ENCODE data around the gene BNC2.

Gene BNC2

GRCh38 chr9:16551692-16552091 lies 318.8 kb downstream of the BNC2 start:
- Histone ChIP-seq H3K9ac (ENCODE audit: low read length) (no peak overlapping the region), H3K4me2 (ENCODE audit: low read length) (no peak overlapping the region), H3K4me1 (ENCODE audit: insufficient read depth, low read length, severe bottlenecking) (no peaks in the 10 kb centered on the region), H2AFZ (ENCODE audit: low read length) (no peak overlapping the region), H4K20me1 (ENCODE audit: insufficient read depth, low read length) (no peaks in the 10 kb centered on the region), H3K79me2 (ENCODE audit: insufficient read depth, low read length) (no peaks in the 10 kb centered on the region), H3F3A (ENCODE audit: insufficient read depth, low read length) (no peaks in the 10 kb centered on the region), H3K4me3 (ENCODE audit: low read depth, low read length, poor library complexity, severe bottlenecking) (no peak overlapping the region), H3K9me3 (ENCODE audit: low read length) (no peaks in the 10 kb centered on the region), H3K27ac (ENCODE audit: low read depth, low read length, poor library complexity, severe bottlenecking) (no peak overlapping the region), H3K27me3 (ENCODE audit: insufficient read depth, low read length) (no peaks in the 10 kb centered on the region), H3K36me3 (ENCODE audit: insufficient read depth, low read length) (no peaks in the 10 kb centered on the region), H3K9me2 (ENCODE audit: low read depth, low read length) (no peaks in the 10 kb centered on the region)
- TF ChIP-seq CTCF (IDR thresholded peaks at IDR 0.05; ENCODE audit: low read length) (no peak), EZH2 (IDR thresholded peaks at IDR 0.05; ENCODE audit: borderline replicate concordance, low read length) (no peak)

- H4K20me1 ChIP-seq (ENCODE audit: insufficient read depth, low read length): no peaks in the 10 kb centered on the region
- no peak overlapping the region for H2AFZ ChIP-seq (ENCODE audit: low read length)
- TF ChIP-seq CTCF (IDR thresholded peaks at IDR 0.05; ENCODE audit: low read length) (no peak), EZH2 (IDR thresholded peaks at IDR 0.05; ENCODE audit: borderline replicate concordance, low read length) (no peak)
- H3K4me2 ChIP-seq (ENCODE audit: low read length): no peak overlapping the region
- H3K27ac ChIP-seq (ENCODE audit: low read depth, low read length, poor library complexity, severe bottlenecking): no peak overlapping the region
- no peaks in the 10 kb centered on the region for H3K79me2 ChIP-seq (ENCODE audit: insufficient read depth, low read length)
- H3K4me1 ChIP-seq (ENCODE audit: insufficient read depth, low read length, severe bottlenecking): no peaks in the 10 kb centered on the region
- no peak overlapping the region for H3K9ac ChIP-seq (ENCODE audit: low read length)
- H3K27me3 ChIP-seq (ENCODE audit: insufficient read depth, low read length): no peaks in the 10 kb centered on the region
- no peaks in the 10 kb centered on the region for H3K9me3 ChIP-seq (ENCODE audit: low read length)
- no peaks in the 10 kb centered on the region for H3F3A ChIP-seq (ENCODE audit: insufficient read depth, low read length)
- no peaks in the 10 kb centered on the region for H3K9me2 ChIP-seq (ENCODE audit: low read depth, low read length)
- H3K4me3 ChIP-seq (ENCODE audit: low read depth, low read length, poor library complexity, severe bottlenecking): no peak overlapping the region
- H3K36me3 ChIP-seq (ENCODE audit: insufficient read depth, low read length): no peaks in the 10 kb centered on the region
Observed at GRCh38 chr9:16545639-16546038, 324.8 kb downstream of the BNC2 start.

- H3K79me2 ChIP-seq (ENCODE audit: insufficient read depth, low read length): no peaks in the 10 kb centered on the region
- no peaks in the 10 kb centered on the region for H3K9me2 ChIP-seq (ENCODE audit: low read depth, low read length)
- no peak overlapping the region for H2AFZ ChIP-seq (ENCODE audit: low read length)
- no peaks in the 10 kb centered on the region for H3K36me3 ChIP-seq (ENCODE audit: insufficient read depth, low read length)
- TF ChIP-seq EZH2 (IDR thresholded peaks at IDR 0.05; ENCODE audit: borderline replicate concordance, low read length) (no peak), CTCF (IDR thresholded peaks at IDR 0.05; ENCODE audit: low read length) (no peak)
- no peaks in the 10 kb centered on the region for H3K9me3 ChIP-seq (ENCODE audit: low read length)
- no peaks in the 10 kb centered on the region for H3K27me3 ChIP-seq (ENCODE audit: insufficient read depth, low read length)
- H3F3A ChIP-seq (ENCODE audit: insufficient read depth, low read length): no peaks in the 10 kb centered on the region
- no peak overlapping the region for H3K27ac ChIP-seq (ENCODE audit: low read depth, low read length, poor library complexity, severe bottlenecking)
- H4K20me1 ChIP-seq (ENCODE audit: insufficient read depth, low read length): no peaks in the 10 kb centered on the region
- H3K9ac ChIP-seq (ENCODE audit: low read length): no peak overlapping the region
- H3K4me3 ChIP-seq (ENCODE audit: low read depth, low read length, poor library complexity, severe bottlenecking): no peak overlapping the region
- no peaks in the 10 kb centered on the region for H3K4me1 ChIP-seq (ENCODE audit: insufficient read depth, low read length, severe bottlenecking)
- H3K4me2 ChIP-seq (ENCODE audit: low read length): no peak overlapping the region
Observed at GRCh38 chr9:16544842-16545241, 325.6 kb downstream of the BNC2 start.
